Measurements from ENCODE around the gene ADK.

Gene ADK

GRCh38 chr10:74111799-74112198, 39.2 kb upstream of the ADK start:
- Histone ChIP-seq H3K4me3 (replicated peaks; ENCODE audit: insufficient read depth, low read length) (no peak overlapping the region), H3K27ac (replicated peaks) (no peak overlapping the region), H3K27me3 (ENCODE audit: insufficient read depth, poor library complexity, severe bottlenecking) (no peaks in the 10 kb centered on the region)
- TF ChIP-seq, protein P1, sequence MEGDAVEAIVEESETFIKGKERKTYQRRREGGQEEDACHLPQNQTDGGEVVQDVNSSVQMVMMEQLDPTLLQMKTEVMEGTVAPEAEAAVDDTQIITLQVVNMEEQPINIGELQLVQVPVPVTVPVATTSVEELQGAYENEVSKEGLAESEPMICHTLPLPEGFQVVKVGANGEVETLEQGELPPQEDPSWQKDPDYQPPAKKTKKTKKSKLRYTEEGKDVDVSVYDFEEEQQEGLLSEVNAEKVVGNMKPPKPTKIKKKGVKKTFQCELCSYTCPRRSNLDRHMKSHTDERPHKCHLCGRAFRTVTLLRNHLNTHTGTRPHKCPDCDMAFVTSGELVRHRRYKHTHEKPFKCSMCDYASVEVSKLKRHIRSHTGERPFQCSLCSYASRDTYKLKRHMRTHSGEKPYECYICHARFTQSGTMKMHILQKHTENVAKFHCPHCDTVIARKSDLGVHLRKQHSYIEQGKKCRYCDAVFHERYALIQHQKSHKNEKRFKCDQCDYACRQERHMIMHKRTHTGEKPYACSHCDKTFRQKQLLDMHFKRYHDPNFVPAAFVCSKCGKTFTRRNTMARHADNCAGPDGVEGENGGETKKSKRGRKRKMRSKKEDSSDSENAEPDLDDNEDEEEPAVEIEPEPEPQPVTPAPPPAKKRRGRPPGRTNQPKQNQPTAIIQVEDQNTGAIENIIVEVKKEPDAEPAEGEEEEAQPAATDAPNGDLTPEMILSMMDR (IDR thresholded peaks at IDR 0.05; ENCODE audit: insufficient read depth, low read length), result no peak
- TF ChIP-seq GABPA (IDR thresholded peaks at IDR 0.05; ENCODE audit: low read depth), result no peak
- no peak for TF ChIP-seq SPI1 (IDR thresholded peaks at IDR 0.05; ENCODE audit: borderline replicate concordance, low read depth)
- TF ChIP-seq POLR2AphosphoS5 (IDR thresholded peaks at IDR 0.05; ENCODE audit: low read depth), result no peak
- no peak for TF ChIP-seq REST (IDR thresholded peaks at IDR 0.05; ENCODE audit: insufficient replicate concordance, low read depth)
- no peak for DNase-seq (ENCODE audit: low read depth in 1 of 2, low spot score in 1 of 2)

DNA sequence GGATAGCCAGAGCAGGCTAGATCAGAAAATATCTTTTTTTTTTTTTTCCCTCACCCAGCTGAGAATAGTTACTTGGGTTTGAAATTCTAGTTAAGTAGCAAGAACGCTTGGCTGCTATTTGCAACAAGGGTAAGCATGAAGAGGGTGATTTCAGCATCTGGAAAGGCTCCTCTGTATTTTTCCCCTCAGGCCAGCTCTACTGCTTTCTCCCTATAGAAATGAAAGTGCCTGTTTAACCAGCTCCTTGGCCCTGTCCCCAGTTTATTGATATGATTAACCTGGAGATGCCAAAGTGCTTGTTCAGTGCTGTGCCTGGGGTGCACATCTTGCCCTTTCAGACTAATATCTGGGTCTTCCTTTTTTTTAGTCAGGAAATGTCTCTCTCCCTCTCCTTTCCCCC, 37.5 kb upstream of the ADK start:
- Histone ChIP-seq H3K4me3 (replicated peaks; ENCODE audit: insufficient read depth, low read length) (no peak overlapping the region), H3K27ac (replicated peaks) (no peak overlapping the region), H3K27me3 (ENCODE audit: insufficient read depth, poor library complexity, severe bottlenecking) (no peaks in the 10 kb centered on the region)
- no peak for TF ChIP-seq REST (IDR thresholded peaks at IDR 0.05; ENCODE audit: insufficient replicate concordance, low read depth)
- TF ChIP-seq, protein P1 (IDR thresholded peaks at IDR 0.05; ENCODE audit: insufficient read depth, low read length), result no peak
- no peak for TF ChIP-seq POLR2AphosphoS5 (IDR thresholded peaks at IDR 0.05; ENCODE audit: low read depth)
- TF ChIP-seq GABPA (IDR thresholded peaks at IDR 0.05; ENCODE audit: low read depth), result no peak
- TF ChIP-seq SPI1 (IDR thresholded peaks at IDR 0.05; ENCODE audit: borderline replicate concordance, low read depth), result no peak
- DNase-seq (ENCODE audit: low read depth in 1 of 2, low spot score in 1 of 2), result no peak

DNA sequence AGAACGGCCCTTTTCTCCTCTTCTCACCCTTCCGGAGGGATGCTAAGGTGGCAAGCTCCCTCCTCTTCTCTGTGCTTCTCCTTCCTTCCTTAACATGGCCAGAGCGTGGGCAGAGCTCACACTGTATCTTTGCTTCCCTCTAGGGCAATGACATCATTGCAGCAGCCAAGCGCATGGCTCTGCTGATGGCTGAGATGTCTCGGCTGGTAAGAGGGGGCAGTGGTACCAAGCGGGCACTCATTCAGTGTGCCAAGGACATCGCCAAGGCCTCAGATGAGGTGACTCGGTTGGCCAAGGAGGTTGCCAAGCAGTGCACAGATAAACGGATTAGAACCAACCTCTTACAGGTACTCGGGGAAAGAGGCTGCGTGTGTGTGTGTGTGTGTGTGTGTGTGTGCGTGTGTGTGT, 37.0 kb upstream of the ADK start:
- no peaks in the 10 kb centered on the region for H3K27me3 ChIP-seq (ENCODE audit: insufficient read depth, poor library complexity, severe bottlenecking)
- no peak overlapping the region for H3K4me3 ChIP-seq (replicated peaks; ENCODE audit: insufficient read depth, low read length)
- H3K27ac ChIP-seq (replicated peaks), result no peak overlapping the region
- TF ChIP-seq, protein P1 (IDR thresholded peaks at IDR 0.05; ENCODE audit: insufficient read depth, low read length), result no peak
- TF ChIP-seq REST (IDR thresholded peaks at IDR 0.05; ENCODE audit: insufficient replicate concordance, low read depth), result no peak
- TF ChIP-seq SPI1 (IDR thresholded peaks at IDR 0.05; ENCODE audit: borderline replicate concordance, low read depth), result no peak
- no peak for TF ChIP-seq POLR2AphosphoS5 (IDR thresholded peaks at IDR 0.05; ENCODE audit: low read depth)
- no peak for TF ChIP-seq GABPA (IDR thresholded peaks at IDR 0.05; ENCODE audit: low read depth)
- DNase-seq (ENCODE audit: low read depth in 1 of 2, low spot score in 1 of 2), result no peak

All from HL-60 (cell line).